Right renal cortex interstitium (tissue), 3 donors: Measurements from ENCODE around the gene STUM. TPM values are rescaled to one million over a fixed set of nuclear protein-coding genes. Genes with fewer than 3 reads are reported as not detected.
"Not testable (repeated sequence)": the region's sequence is repeated elsewhere in the genome, so short reads cannot be mapped to it uniquely, and the experiment has no call there.

Experiments used
- DNase-seq, 3 donors: peaks; one replicate each; pipeline ENCODE4 v3.0.0-alpha.2; 2013; ENCODE audit warnings: low read depth in 3 of 3, low spot score in 2 of 3
- polyA plus RNA-seq, 3 donors: library from polyadenylated mRNA; unstranded; fragments of 120-200 nt; gene quantifications; one replicate each; pipeline ENCODE4 v1.2.1, GENCODE V29; 2013; ENCODE audit not compliant: insufficient read length in 3 of 3

Gene STUM
- polyA plus RNA-seq, 3 donors, result 0.86 to 1.2 (median 0.94) TPM

DNA sequence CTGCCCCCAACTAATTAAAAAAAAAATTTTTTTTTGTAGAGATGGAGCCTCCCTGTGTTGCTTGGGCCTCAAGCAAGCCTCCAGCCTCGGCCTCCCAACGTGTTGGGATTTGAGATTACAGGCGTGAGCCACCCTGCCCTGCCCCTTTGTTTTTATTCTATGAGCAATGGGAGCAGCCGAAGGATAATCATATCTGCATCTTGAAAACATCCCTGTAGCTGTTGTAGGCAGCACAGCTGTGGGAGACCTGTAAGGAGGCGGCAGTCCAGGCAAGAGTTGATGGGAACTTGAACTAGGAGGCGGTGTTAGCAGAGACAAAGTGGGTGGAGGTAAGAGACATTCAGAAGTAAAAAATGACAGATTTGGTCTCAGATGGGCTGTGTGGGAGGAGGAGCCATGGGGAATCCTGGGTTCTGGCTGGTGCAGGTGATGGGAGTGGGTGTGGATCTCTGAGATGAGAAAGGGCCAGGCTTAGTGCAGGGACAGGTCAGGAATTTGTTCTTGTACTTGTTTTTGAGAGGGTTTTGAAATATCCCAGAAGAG, 31.3 kb downstream of the STUM start:
- DNase-seq, result no peak

DNA sequence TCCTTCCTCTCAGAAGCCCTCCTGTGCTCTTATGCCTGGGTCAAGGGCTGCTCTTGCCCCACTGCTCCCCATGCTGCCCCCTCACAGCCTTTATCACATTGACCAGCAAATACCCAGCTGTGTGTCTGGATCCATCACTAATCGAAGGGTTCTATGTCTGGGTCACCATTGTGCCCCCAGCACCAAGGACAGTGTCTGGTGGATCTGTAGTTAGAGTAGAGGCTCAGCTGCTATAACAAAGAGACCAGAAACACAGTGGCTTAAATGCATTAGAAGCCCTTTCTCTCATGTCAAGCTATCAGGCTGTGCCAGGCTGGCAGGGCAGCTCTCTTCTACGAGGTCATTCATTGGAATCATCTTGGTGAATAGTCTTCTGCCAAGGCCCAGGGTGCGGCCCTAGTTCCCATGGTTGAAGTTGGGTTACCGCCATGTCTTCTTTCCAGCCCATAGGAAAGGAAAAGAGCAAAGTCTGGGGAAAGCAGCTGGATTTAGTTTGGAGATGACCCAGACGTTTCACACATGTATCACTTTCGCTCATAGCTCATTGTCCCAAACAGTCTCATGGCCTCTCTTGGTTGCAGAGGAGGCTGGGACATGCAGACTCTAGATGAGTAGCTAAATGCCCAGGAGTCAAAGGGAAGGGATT, 32.2 kb downstream of the STUM start:
- DNase-seq, result no peak

DNA sequence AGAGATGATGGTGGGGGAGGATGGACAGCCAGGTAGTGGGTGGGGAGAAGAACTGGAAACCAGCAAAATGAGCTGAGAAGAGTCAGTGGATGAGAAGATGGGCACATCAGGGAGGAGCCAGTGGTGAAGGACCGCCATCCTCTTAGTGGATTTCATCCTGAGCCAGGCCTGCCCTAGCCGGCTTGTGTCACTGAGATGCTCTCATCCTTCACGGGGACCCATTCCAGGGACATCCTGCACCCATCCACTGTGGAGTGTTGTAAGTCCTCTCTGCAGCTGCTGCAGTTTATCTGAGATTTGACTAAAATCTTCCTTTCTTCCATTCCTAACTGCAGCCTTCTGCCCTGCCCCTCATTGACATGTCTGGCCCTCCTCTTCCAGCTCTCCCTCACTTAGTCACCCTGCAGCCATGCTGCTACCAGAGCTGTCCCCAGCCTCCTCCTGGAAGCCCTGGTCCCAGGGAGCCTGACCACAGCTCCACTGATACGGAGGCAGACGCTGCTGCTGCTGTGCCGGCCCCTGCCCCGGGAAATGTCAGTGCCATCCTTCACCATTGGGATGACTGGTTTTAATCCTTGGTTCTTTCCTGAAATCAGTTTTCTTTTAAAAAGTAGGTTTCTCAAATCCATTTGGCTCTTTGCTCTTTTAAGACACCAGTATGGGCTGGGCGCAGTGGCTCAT, 33.2 kb downstream of the STUM start:
- DNase-seq, result no peak

DNA sequence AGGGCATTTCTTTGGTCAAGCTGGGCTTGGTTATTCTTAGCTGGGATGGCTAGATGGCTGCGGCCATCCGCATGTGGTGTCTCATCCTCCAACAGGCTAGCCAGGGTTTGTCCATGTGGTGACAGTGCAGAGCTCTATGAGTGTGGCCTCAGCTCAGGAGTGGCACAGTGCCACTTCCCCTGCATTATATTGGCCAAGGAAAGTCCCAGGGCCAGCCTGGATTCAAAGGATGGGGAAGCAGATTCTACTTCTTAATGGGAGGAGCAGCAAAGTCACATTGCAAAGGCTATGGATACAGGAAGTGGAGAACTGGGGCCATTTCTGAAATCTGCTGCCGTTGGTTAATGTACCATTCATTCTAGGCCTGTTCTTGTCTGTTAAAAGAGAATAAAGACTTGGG, 34.4 kb downstream of the STUM start:
- DNase-seq, result no peak

DNA sequence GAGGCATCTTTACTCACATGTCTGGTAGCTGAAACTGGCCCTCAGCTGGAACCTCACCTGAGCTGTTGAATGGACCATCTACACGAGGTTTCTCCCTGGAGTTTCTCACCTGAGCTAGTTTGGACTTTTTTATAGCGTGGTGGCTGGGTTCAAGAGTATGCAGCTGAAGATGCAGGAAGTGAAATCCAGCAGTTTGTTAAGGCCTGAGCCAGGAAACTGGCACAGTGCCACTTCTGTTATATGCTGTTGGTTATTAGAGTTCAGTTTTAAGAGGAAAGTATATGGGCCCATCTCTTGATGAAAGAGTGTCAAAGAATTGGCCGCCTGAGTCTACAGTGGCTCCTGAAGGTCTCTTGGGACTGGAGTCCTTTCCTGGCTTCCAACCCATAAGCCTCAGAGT, 35.6 kb downstream of the STUM start:
- DNase-seq, result no peak

DNA sequence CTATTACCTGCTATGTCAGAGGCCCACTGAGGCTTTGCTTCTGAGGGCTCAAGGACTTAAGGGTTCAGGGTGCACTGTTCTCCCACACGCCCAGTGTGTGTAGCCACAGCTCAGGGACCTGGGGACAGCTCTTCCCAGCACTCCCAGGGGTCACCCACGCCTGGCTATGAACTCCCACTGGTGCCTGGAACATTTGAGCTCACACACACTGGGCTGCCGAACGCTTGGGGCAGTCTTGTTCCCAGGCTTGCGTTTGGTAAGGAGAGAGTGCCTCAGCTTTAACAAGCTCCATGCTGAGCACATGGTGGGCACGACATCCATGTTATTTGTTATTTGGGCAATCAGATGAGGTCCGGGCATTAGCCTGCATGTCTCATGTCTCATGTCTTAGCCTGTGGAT, 37.6 kb downstream of the STUM start:
- DNase-seq, result no peak

DNA sequence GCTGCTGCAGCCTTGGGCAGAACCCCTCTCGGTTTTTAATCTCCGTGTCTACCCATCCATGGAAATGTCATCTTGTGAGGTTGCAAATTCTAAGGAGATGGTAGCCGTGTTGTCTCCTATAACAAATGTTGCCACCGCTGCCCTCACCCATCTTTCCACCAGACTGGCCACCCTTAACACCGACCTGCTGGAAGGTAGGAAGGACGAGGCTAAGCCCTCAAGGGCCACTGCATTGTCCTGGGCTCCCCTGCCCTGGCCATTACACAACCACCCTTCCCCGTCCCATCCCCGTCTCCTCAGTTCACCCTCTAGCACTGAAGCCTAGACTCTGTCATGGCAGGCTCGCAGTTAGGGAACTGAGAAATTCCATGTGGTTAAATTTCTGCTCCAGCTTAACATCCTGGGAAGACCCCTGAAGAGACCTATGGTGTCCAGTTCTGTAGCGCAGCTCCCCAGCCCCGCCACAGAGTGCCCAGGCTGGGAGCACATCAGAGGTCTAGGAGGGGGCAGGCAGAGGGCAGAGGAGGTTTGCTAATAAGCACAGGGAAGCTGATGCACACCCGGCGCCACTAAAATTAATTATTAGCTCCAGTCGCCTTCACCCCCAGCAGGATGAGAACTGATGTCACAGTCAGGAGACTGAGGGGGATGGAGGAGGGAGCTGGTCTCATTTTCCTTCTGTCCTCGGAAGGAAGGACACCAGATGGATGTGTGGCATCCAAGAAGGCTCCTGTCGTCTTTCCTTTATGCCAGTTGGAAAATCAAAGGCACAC, 38.3 kb downstream of the STUM start:
- no peak for DNase-seq

DNA sequence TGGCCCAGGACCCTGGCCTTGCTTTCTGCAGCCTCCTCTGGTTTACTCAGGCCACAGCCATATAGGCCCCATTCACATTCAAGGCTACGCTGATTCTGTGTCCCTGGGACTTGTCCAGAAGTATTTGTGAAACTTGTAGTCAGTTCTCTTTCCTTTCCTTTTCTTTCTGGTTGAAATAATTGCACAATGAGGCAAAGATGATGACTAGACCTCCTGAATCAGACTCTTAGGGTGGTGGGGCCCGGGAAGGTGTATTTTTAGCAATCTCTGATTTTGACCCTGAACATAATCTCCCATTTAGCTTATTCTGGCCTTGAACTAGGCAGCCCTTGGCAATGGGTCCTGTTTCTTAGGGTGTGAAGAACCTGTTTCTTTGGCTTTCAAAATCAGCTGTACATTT, 39.9 kb downstream of the STUM start:
- DNase-seq, result no peak

DNA sequence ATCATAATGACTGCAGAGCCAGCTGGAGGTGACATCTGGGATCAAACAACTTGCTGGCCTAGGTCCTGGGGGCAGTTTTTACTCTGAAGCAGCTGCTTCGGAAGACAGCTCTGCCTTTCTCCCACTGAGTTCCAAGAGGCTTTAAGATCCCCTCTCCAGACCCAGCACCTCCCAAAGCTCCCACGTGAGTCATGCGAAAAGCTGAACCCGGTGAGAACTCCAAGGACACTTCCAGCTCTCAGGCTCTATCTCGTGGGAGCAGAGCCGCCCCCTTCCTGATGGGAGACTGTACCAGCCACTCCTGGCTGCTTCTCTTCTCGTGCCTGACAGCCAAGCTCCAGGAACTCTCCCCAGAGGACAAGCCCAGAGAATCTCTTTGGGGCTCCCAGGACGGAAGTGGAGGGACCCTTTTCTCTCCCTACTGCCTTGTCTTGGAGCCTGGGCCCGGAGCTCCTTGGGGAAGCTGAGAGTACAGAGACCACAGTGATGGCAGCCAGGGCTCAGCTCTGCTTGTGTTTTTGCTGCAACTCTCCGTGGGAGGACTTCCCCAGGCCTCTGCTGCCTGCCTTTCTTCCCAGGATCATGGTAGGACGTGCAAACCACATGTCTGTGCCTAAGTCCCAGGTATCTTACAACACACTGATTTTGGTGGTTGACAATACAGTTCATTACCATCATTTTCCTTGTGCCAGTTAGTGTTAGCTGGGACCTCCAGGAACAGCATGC, 40.6 kb downstream of the STUM start:
- no peak for DNase-seq

DNA sequence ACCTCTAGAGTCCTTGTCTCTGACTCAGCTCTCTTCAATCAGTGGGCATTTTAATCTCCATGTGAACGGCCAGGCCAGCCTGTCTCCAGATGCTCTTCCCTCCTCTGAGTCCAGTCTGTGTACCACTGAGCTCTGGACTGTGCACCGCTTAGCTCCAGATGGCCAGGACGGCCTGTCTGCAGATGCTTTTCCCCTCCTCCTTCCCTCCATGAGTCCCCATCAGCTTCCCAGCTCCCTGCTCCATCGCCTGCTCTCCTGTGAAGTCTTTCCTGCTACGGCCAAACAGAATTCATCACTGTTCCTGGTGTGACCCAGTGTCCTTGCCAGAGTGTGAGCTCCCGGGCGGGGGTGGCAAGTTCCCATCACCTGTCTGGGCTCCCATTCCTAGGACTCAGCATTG, 42.0 kb downstream of the STUM start:
- DNase-seq, result no peak

DNA sequence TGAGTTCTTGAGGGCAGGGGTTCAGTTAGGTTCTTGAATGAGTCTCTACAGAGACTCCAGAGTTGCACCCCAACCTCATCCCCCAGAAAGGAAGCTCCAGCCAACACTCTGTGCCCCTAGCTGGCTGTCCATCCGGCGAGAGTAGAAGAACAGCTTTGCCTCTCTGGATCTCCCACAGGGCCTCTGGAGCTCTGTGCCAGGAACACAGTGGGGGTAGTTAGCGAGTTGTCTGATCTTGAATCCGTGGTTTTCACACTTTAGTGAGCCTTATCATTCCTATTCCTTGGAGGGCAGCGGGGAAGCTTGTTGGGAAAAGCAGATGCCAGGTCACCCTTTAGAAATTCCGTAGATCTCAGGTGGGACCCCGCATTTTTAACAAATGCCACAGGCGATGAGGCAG, 45.0 kb downstream of the STUM start:
- DNase-seq, result no peak

DNA sequence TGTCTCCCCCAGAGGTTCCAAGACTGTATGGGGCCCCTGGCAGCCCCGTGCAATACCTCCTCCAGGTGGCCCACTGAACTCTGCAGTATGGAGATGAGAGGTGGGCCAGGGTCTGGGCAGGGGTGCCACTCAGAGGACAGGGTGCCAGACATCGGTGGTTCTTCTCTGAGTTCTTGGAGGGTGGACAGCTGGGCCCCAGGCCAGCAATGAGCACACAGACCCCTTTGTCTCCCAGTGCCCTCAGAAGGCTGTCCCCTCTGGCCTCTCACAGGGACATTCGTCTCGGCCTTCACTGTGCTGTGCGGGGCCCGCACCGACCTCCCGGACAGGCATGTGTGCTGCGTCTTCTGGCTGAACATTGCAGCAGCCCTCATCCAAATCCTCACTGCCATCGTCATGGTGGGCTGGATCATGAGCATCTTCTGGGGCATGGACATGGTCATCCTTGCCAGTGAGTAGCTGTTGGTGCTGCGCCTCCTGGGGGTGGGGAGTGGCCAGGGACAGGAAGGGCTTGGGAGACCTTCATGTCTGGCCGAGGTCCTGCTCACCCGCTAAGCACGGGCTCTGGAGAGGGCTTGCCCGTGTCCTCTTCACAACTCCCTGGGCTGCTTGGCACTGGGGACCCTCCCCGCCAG, 48.1 kb downstream of the STUM start:
- no peak for DNase-seq

DNA sequence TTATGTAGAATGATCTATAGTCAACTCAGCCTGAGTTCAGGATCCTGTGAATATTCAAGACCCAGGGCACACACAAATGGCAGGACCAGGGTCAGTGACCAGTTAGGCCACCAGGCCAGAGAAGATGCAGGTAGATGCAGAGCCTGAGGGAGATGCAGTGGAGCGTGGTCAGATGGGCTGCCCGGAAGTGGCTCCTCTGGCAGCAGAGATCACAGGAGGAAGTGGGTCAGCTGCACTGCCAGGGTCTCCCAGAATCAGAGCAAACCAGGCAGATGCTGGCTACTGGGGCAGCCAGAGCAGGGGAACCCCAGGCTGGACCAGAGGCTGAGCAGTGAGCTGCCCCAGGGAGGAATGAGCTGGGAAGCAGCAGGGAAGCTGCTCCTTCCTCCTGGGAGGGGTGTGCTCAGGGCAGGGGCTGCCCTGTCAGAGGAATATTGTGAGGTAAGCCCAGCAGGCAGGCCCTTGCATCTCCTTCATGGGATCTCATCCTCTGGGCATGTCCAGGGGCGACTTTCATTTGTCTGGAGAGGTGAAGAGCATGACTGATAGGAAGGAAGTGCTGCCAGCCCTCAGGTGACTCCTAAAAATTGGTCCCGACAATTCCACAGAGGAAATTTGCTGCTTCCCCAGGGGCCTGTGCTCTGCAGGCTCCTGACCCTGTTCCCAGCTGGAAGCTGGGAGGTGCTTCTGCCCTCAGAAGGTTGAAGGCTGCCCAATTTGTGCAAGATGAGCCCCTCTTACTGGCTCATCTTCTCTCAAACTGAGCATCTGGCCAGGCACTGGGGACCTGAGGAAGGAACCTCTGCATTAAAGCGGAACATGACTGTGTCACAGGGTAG, 49.3 kb downstream of the STUM start:
- DNase-seq, result no peak

DNA sequence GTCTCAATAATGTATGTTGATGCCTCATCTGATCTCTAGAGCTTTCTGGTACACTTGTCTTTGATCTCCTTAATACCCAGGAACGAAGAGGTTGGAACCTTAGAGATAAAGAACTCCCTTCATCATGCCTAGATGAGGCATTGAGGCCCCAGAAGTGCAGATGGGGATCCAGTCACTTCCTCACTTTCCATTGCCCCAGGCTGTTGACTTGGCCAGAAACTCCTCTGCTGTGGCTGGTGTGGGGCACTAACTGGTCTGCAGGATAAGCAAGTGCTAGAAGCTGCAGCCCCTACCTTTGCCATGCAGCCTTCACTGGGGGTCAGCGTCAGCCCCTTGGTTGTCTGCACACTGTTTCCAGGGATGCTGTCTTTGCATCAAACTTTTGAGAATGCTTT, 49.9 kb downstream of the STUM start:
- no peak for DNase-seq

DNA sequence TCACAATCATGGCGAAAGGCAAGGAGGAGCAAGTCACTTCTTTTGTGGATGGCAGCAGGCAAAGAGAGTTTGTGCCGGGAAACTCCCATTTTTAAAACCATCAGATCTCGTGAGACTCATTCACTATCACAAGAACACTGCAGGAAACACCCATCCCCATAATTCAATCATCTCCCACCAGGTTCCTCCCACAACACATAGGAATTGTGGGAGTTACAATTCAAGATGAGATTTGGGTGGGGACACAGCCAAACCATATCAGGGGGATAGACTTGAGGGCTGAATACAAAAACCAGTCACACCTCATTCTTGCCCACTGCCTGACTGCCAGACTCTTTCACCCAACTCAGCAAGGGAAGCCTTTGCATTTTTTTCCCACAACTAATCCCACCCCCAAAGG, 50.4 kb downstream of the STUM start:
- DNase-seq, result not testable (repeated sequence)

DNA sequence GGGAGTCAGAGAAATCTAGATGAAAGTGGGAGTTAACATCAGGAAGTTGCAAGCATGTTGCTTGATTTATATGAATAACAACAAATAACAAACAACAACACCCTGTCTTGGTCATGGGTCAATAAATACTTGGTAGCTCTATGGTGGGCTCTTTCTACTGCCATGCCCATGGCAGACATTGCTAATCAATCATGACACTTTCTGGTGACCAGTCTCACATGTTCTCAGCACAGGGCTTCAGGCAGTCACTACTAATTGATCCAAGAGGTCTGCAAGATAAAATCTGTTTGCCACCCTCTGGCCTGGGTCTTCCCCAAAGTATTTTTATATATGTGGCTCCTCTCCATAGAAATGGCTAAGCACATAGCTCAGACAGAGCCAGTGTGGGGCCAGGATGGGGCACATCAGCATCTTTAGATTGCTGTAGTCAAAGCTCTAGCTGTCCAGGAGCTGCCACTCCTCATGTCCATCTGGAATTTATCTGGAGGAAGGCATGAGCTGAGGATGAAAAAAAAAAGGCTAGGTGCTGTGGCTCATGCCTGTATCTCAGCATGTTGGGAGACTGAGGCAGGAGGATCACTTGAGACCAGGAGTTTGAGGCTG, 51.2 kb downstream of the STUM start:
- no peak for DNase-seq

DNA sequence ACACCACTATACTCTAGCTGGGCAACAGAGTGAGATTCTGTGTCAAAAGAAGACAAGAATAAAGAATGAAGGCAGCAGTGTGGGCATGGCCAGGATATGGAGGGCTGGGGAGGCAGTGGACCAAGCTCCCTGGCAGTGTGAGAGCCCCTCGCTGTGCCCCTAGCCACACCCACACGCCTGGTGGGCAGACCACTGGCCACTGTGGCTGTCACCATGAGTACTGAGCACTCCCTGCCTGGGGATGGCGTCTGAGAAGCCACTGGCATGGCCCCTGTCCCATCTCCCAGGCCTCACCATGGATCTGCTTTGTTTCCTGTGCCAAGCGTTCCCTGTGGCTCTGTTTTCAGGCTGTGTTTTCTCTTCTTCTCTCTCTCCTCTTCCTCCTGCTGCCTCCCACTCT, 51.7 kb downstream of the STUM start:
- no peak for DNase-seq

DNA sequence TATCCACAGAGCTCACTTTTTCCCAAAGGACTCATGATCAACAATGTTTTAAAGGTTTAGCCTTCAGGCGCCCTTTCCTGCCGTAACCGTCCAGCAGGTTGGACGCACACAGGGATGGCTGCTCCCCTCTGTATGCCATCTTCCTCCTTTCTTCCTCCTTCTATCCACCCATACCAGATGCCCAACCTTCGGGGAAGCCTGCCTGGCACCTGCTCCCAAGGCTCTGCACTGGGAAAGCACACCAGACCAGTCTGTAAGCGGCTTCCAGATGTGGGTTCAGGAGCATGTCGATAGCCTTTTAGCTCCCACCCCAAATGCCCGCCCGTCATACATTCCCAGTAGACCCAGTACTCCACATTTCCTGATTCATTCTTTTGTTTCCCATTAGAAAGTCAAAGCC, 52.9 kb downstream of the STUM start:
- DNase-seq, result no peak
